Stimulated activated CD4-positive, alpha-beta T cell treated with anti-CD3 and anti-CD28 coated beads, Interleukin-4, amount 100 ng/mL, for 1 hour (primary cell): ENCODE data around the gene P2RX7.

ENCODE experiments used
- DNase-seq: peaks from one replicate; pipeline ENCODE4 v3.0.0-alpha.2; 2020

The P2RX7 gene

DNA sequence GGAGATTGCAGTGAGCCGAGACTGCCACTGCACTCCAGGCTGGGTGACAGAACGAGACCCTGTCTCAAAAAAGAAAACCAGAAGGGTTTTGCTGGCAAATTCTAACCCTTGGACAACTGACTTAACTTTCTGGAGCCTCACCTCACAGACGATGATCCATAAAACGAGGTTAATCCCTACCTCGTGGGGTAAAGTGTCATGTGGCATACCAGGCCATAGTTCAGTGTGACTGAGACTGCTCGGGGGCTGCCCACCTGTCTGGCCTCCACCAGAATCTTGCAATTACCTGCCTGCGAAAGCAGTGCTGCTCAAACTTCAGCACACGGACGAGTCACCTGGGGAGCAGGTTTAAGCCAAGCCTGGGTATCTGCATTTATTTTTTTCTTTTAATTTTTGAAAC lies 104.1 kb downstream of the P2RX7 start:
- no peak for DNase-seq

- no peak for DNase-seq
These were observed 104.7 kb downstream of the P2RX7 start for GRCh38 chr12:121237415-121237814.
